Measurements from ENCODE around the gene RUNX1. TPM values are rescaled to one million over a fixed set of nuclear protein-coding genes. Genes with fewer than 3 reads are reported as not detected.

RUNX1 gene
- total and polyA plus RNA-seq, 4 experiments from 2014 or later: 6.0 to 96.3 (median 56.4) TPM

GRCh38 chr21:35041122-35041521 is 8.0 kb downstream of the RUNX1 start:
- Mint-ChIP-seq H3K36me3 (peaks cover 50 to 74% of the 10 kb centered on the region in 2 donors), H3K4me1 (peaks cover 79 to 100% (median 92%) of the 10 kb centered on the region in 4 donors), H3K27ac (peak overlapping the region; percentile 92 to 100 (median 99)), H3K9me3 (no peaks in the 10 kb centered on the region), H3K4me3 (peak overlapping the region; percentile 84 to 98 (median 93)), H3K27me3 (no peaks in the 10 kb centered on the region)
- intact Hi-C loops (cut with micrococcal nuclease): no loop called here
- Histone ChIP-seq H3K9me3 (ENCODE audit: control insufficient read depth in 1 of 2, low read length in 2 of 2) (no peaks in the 10 kb centered on the region), H3K36me3 (ENCODE audit: insufficient read depth, low read length) (no peaks in the 10 kb centered on the region), H3K27ac (ENCODE audit: low read depth, low read length) (peak overlapping the region; percentile 82), H3K27me3 (ENCODE audit: insufficient read depth, low read length) (no peaks in the 10 kb centered on the region), H3K4me1 (ENCODE audit: insufficient read depth, low read length) (peaks cover 98% of the 10 kb centered on the region), H3K4me3 (ENCODE audit: low read length in 2 of 2) (peak overlapping the region; percentile 1 to 37)
- DNase-seq: no peak
- ChIA-PET POLR2A (ENCODE audit: partially characterized antibody) (interaction anchor here (1.0 to 21.3 kb wide), 4 partner anchors 10 to 52 kb away, joined by 3 to 729 read pairs (median 5); no protein-coding TSS in a partner anchor), CTCF (ENCODE audit: partially characterized antibody) (interaction anchor here (0.7 to 4.0 kb wide), 5 partner anchors 10 to 155 kb away, joined by 3 to 24 read pairs (median 3); no protein-coding TSS in a partner anchor)

GRCh38 chr21:35039595-35040289 is 9.4 kb downstream of the RUNX1 start:
- Mint-ChIP-seq H3K27ac (peak overlapping the region; percentile 82 to 99 (median 97)), H3K27me3 (no peaks in the 10 kb centered on the region), H3K4me3 (peak overlapping the region in 7 of 8 donors; percentile 64 to 97 (median 71)), H3K9me3 (no peaks in the 10 kb centered on the region), H3K36me3 (peaks cover 52 to 75% of the 10 kb centered on the region in 2 donors), H3K4me1 (peaks cover 86 to 100% (median 93%) of the 10 kb centered on the region in 4 donors)
- no peak overlapping the region for H3K4me3 ChIP-seq (ENCODE audit: low read length in 2 of 2)
- H3K27me3 ChIP-seq (ENCODE audit: insufficient read depth, low read length): no peaks in the 10 kb centered on the region
- CTCF ChIA-PET (ENCODE audit: partially characterized antibody): interaction anchor here (0.7 to 4.0 kb wide), 9 partner anchors 7 to 1074 kb away, joined by 3 to 24 read pairs (median 3); no protein-coding TSS in a partner anchor
- intact Hi-C loops (cut with micrococcal nuclease): no loop called here
- H3K27ac ChIP-seq (ENCODE audit: low read depth, low read length): no peak overlapping the region
- H3K36me3 ChIP-seq (ENCODE audit: insufficient read depth, low read length): peaks cover 4% of the 10 kb centered on the region
- H3K9me3 ChIP-seq (ENCODE audit: control insufficient read depth in 1 of 2, low read length in 2 of 2): no peaks in the 10 kb centered on the region
- H3K4me1 ChIP-seq (ENCODE audit: insufficient read depth, low read length): peaks cover 99% of the 10 kb centered on the region
- POLR2A ChIA-PET (ENCODE audit: partially characterized antibody): interaction anchor here (1.1 to 26.1 kb wide), 5 partner anchors 4 to 151 kb away, joined by 4 to 729 read pairs (median 19); partner anchors contain the start of gene RUNX1
- DNase-seq: no peak

GRCh38 chr21:35038772-35039319 is 10.3 kb downstream of the RUNX1 start:
- DNase-seq: no peak
- Histone ChIP-seq H3K36me3 (ENCODE audit: insufficient read depth, low read length) (peaks cover 6% of the 10 kb centered on the region), H3K27ac (ENCODE audit: low read depth, low read length) (peak overlapping the region; percentile 63), H3K9me3 (ENCODE audit: control insufficient read depth in 1 of 2, low read length in 2 of 2) (no peaks in the 10 kb centered on the region), H3K4me1 (ENCODE audit: insufficient read depth, low read length) (peaks cover 99% of the 10 kb centered on the region), H3K27me3 (ENCODE audit: insufficient read depth, low read length) (no peaks in the 10 kb centered on the region), H3K4me3 (ENCODE audit: low read length in 2 of 2) (no peak overlapping the region)
- POLR2A ChIA-PET (ENCODE audit: partially characterized antibody): interaction anchor here (0.8 to 26.1 kb wide), 7 partner anchors 5 to 150 kb away, joined by 3 to 729 read pairs (median 11); partner anchors contain the start of gene RUNX1
- Mint-ChIP-seq H3K36me3 (peaks cover 56 to 77% of the 10 kb centered on the region in 2 donors), H3K9me3 (no peaks in the 10 kb centered on the region), H3K4me3 (peak overlapping the region; percentile 55 to 91 (median 80)), H3K27me3 (no peaks in the 10 kb centered on the region), H3K27ac (peak overlapping the region; percentile 87 to 97 (median 95)), H3K4me1 (peaks cover 86 to 100% (median 92%) of the 10 kb centered on the region in 4 donors)
- CTCF ChIA-PET (ENCODE audit: partially characterized antibody): interaction anchor here (0.9 to 4.0 kb wide), 6 partner anchors 8 to 151 kb away, joined by 3 to 24 read pairs (median 4); no protein-coding TSS in a partner anchor
- intact Hi-C loops (cut with micrococcal nuclease): no loop called here

- no peaks in the 10 kb centered on the region for H3K27me3 ChIP-seq (ENCODE audit: insufficient read depth, low read length)
- intact Hi-C loops (cut with micrococcal nuclease): loop anchor here (1.0 kb wide), 1 partner anchor 10 kb away; no protein-coding TSS in a partner anchor
- Mint-ChIP-seq H3K9me3 (no peaks in the 10 kb centered on the region), H3K4me1 (peaks cover 87 to 100% (median 93%) of the 10 kb centered on the region in 4 donors), H3K27me3 (no peaks in the 10 kb centered on the region), H3K27ac (peak overlapping the region; percentile 91 to 97 (median 95)), H3K4me3 (peak overlapping the region; percentile 55 to 91 (median 80)), H3K36me3 (peaks cover 53 to 77% of the 10 kb centered on the region in 2 donors)
- H3K4me3 ChIP-seq (ENCODE audit: low read length in 2 of 2): peak overlapping the region; percentile 8 to 18
- POLR2A ChIA-PET (ENCODE audit: partially characterized antibody): interaction anchor here (1.2 to 26.1 kb wide), 4 partner anchors 7 to 149 kb away, joined by 3 to 729 read pairs (median 374); partner anchors contain the start of gene RUNX1
- H3K9me3 ChIP-seq (ENCODE audit: control insufficient read depth in 1 of 2, low read length in 2 of 2): no peaks in the 10 kb centered on the region
- no peak for DNase-seq
- peak overlapping the region; percentile 63 for H3K27ac ChIP-seq (ENCODE audit: low read depth, low read length)
- peaks cover 99% of the 10 kb centered on the region for H3K4me1 ChIP-seq (ENCODE audit: insufficient read depth, low read length)
- peaks cover 6% of the 10 kb centered on the region for H3K36me3 ChIP-seq (ENCODE audit: insufficient read depth, low read length)
- CTCF ChIA-PET (ENCODE audit: partially characterized antibody): interaction anchor here (1.2 to 2.5 kb wide), 3 partner anchors 8 to 10 kb away, joined by 3 to 11 read pairs (median 6); no protein-coding TSS in a partner anchor
Observed at GRCh38 chr21:35037384-35037765, 11.7 kb downstream of the RUNX1 start.

GRCh38 chr21:35036465-35037383 is 12.4 kb downstream of the RUNX1 start:
- no peaks in the 10 kb centered on the region for H3K27me3 ChIP-seq (ENCODE audit: insufficient read depth, low read length)
- no peaks in the 10 kb centered on the region for H3K9me3 ChIP-seq (ENCODE audit: control insufficient read depth in 1 of 2, low read length in 2 of 2)
- peaks cover 99% of the 10 kb centered on the region for H3K4me1 ChIP-seq (ENCODE audit: insufficient read depth, low read length)
- ChIA-PET CTCF (ENCODE audit: partially characterized antibody) (interaction anchor here (1.0 to 2.5 kb wide), 2 partner anchors 10 to 11 kb away, joined by 4 to 11 read pairs; no protein-coding TSS in a partner anchor), POLR2A (ENCODE audit: partially characterized antibody) (interaction anchor here (3.5 to 26.1 kb wide), 3 partner anchors 7 to 148 kb away, joined by 19 to 729 read pairs (median 729); partner anchors contain the start of gene RUNX1)
- H3K4me3 ChIP-seq (ENCODE audit: low read length in 2 of 2): peak overlapping the region; percentile 8 to 18
- H3K4me3 Mint-ChIP-seq: peak overlapping the region in 7 of 8 donors; percentile 71 to 91 (median 81)
- H3K4me1 Mint-ChIP-seq: peaks cover 85 to 100% (median 92%) of the 10 kb centered on the region in 4 donors
- peak overlapping the region; percentile 63 for H3K27ac ChIP-seq (ENCODE audit: low read depth, low read length)
- intact Hi-C loops (cut with micrococcal nuclease): loop anchor here (1.0 kb wide), 1 partner anchor 9 kb away; no protein-coding TSS in a partner anchor
- H3K27me3 Mint-ChIP-seq: no peaks in the 10 kb centered on the region
- H3K36me3 Mint-ChIP-seq: peaks cover 56 to 77% of the 10 kb centered on the region in 2 donors
- H3K27ac Mint-ChIP-seq: peak overlapping the region; percentile 91 to 97 (median 95)
- no peaks in the 10 kb centered on the region for H3K9me3 Mint-ChIP-seq
- DNase-seq: no peak
- peaks cover 6% of the 10 kb centered on the region for H3K36me3 ChIP-seq (ENCODE audit: insufficient read depth, low read length)

- Histone ChIP-seq H3K4me3 (ENCODE audit: low read length in 2 of 2) (no peak overlapping the region), H3K9me3 (ENCODE audit: control insufficient read depth in 1 of 2, low read length in 2 of 2) (no peaks in the 10 kb centered on the region), H3K36me3 (ENCODE audit: insufficient read depth, low read length) (peaks cover 6% of the 10 kb centered on the region), H3K27me3 (ENCODE audit: insufficient read depth, low read length) (no peaks in the 10 kb centered on the region), H3K27ac (ENCODE audit: low read depth, low read length) (no peak overlapping the region), H3K4me1 (ENCODE audit: insufficient read depth, low read length) (peaks cover 99% of the 10 kb centered on the region)
- no peak for DNase-seq
- Mint-ChIP-seq H3K27ac (peak overlapping the region; percentile 29 to 97 (median 83)), H3K4me1 (peaks cover 78 to 100% (median 90%) of the 10 kb centered on the region in 4 donors), H3K9me3 (no peaks in the 10 kb centered on the region), H3K27me3 (no peaks in the 10 kb centered on the region), H3K36me3 (peaks cover 48 to 69% of the 10 kb centered on the region in 2 donors), H3K4me3 (peak overlapping the region; percentile 21 to 74 (median 65))
- ChIA-PET POLR2A (ENCODE audit: partially characterized antibody) (interaction anchor here (21.3 to 26.1 kb wide), 2 partner anchors 9 kb away, joined by 729 read pairs; partner anchors contain the start of gene RUNX1), CTCF (ENCODE audit: partially characterized antibody) (interaction anchor here (1.0 kb wide), 1 partner anchor 12 kb away, joined by 4 read pairs; no protein-coding TSS in a partner anchor)
- intact Hi-C loops (cut with micrococcal nuclease): no loop called here
Observed at GRCh38 chr21:35035581-35035980, 13.5 kb downstream of the RUNX1 start.
